Stimulated activated naive CD8-positive, alpha-beta T cell treated with anti-CD3 and anti-CD28 coated beads, Interleukin-15, Interleukin-2, amounts not matched to agents 100 ng/mL and 50 ng/mL, for 24 hours (primary cell): ENCODE measurements around the gene TRIM3.
A peak's percentile ranks its signal among the peaks of the same experiment; 100 is the strongest.

ENCODE experiments used
- H3K27ac Mint-ChIP-seq: one replicate; pipeline ENCODE4 v1.8.0; 2021; ENCODE audit warnings: mild to moderate bottlenecking, mixed read lengths
- H3K27me3 Mint-ChIP-seq: one replicate; pipeline ENCODE4 v1.8.0; 2021; ENCODE audit warnings: mixed read lengths
- H3K36me3 Mint-ChIP-seq: one replicate; pipeline ENCODE4 v1.8.0; 2021; ENCODE audit warnings: low read depth, mixed read lengths
- H3K4me1 Mint-ChIP-seq: one replicate; pipeline ENCODE4 v1.8.0; 2021; ENCODE audit warnings: low read depth, mixed read lengths
- H3K4me3 Mint-ChIP-seq: one replicate; pipeline ENCODE4 v1.8.0; 2021; ENCODE audit warnings: mild to moderate bottlenecking, mixed read lengths
- H3K9me3 Mint-ChIP-seq: one replicate; pipeline ENCODE4 v1.8.0; 2021; ENCODE audit warnings: mixed read lengths

Gene TRIM3

GRCh38 chr11:6486256-6486655 lies 12.5 kb upstream of the TRIM3 start:
- H3K4me3 Mint-ChIP-seq = no peak overlapping the region
- peaks cover 32% of the 10 kb centered on the region for H3K36me3 Mint-ChIP-seq
- no peaks in the 10 kb centered on the region for H3K27me3 Mint-ChIP-seq
- peaks cover 27% of the 10 kb centered on the region for H3K4me1 Mint-ChIP-seq
- no peaks in the 10 kb centered on the region for H3K9me3 Mint-ChIP-seq
- H3K27ac Mint-ChIP-seq = no peak overlapping the region

- Mint-ChIP-seq H3K9me3 (no peaks in the 10 kb centered on the region), H3K27ac (no peak overlapping the region), H3K4me3 (no peak overlapping the region), H3K4me1 (peaks cover 32% of the 10 kb centered on the region), H3K27me3 (no peaks in the 10 kb centered on the region), H3K36me3 (peaks cover 32% of the 10 kb centered on the region)
These were observed 11.9 kb upstream of the TRIM3 start for GRCh38 chr11:6485661-6486060.

- Mint-ChIP-seq H3K4me3 (peak overlapping the region; percentile 95), H3K9me3 (no peaks in the 10 kb centered on the region), H3K36me3 (peaks cover 24% of the 10 kb centered on the region), H3K4me1 (peaks cover 47% of the 10 kb centered on the region), H3K27ac (peak overlapping the region; percentile 96), H3K27me3 (no peaks in the 10 kb centered on the region)
These were observed 9.3 kb upstream of the TRIM3 start for GRCh38 chr11:6483015-6483414.

- peak overlapping the region; percentile 96 for H3K27ac Mint-ChIP-seq
- peak overlapping the region; percentile 95 for H3K4me3 Mint-ChIP-seq
- no peaks in the 10 kb centered on the region for H3K9me3 Mint-ChIP-seq
- peaks cover 28% of the 10 kb centered on the region for H3K36me3 Mint-ChIP-seq
- H3K4me1 Mint-ChIP-seq = peaks cover 41% of the 10 kb centered on the region
- H3K27me3 Mint-ChIP-seq = no peaks in the 10 kb centered on the region
These were observed 8.7 kb upstream of the TRIM3 start for GRCh38 chr11:6482441-6482840.

GRCh38 chr11:6481924-6482275 lies 8.2 kb upstream of the TRIM3 start:
- Mint-ChIP-seq H3K9me3 (no peaks in the 10 kb centered on the region), H3K4me3 (peak overlapping the region; percentile 95), H3K27me3 (no peaks in the 10 kb centered on the region), H3K36me3 (peaks cover 33% of the 10 kb centered on the region), H3K4me1 (peaks cover 41% of the 10 kb centered on the region), H3K27ac (peak overlapping the region; percentile 96)

GRCh38 chr11:6481012-6481923 lies 7.5 kb upstream of the TRIM3 start, which contains the start of the genes ARFIP2 and TIMM10B:
Gene ARFIP2, minus strand, starts transcription at chr11:6481331. Its CDS starts 910 bp downstream, at chr11:6480421.
Gene TIMM10B, plus strand, starts transcription at chr11:6481501. Its CDS starts 16 bp downstream, at chr11:6481517.
- peaks cover 38% of the 10 kb centered on the region for H3K36me3 Mint-ChIP-seq

GRCh38 chr11:6480299-6480914 lies 6.7 kb upstream of the TRIM3 start:
- H3K27me3 Mint-ChIP-seq = no peaks in the 10 kb centered on the region
- H3K27ac Mint-ChIP-seq = peak overlapping the region; percentile 96
- H3K9me3 Mint-ChIP-seq = no peaks in the 10 kb centered on the region
- peak overlapping the region; percentile 95 for H3K4me3 Mint-ChIP-seq
- peaks cover 38% of the 10 kb centered on the region for H3K36me3 Mint-ChIP-seq
- H3K4me1 Mint-ChIP-seq = peaks cover 41% of the 10 kb centered on the region

More at GRCh38 chr11:6481012-6481923, 7.5 kb upstream of the TRIM3 start, which contains the start of the genes ARFIP2 and TIMM10B:
- Mint-ChIP-seq H3K9me3 (no peaks in the 10 kb centered on the region), H3K4me1 (peaks cover 41% of the 10 kb centered on the region), H3K27ac (peak within 1 kb of the TSS; percentile 96), H3K27me3 (no peaks in the 10 kb centered on the region), H3K4me3 (peak within 1 kb of the TSS; percentile 95)

GRCh38 chr11:6476571-6476970 lies 2.8 kb upstream of the TRIM3 start:
- H3K36me3 Mint-ChIP-seq = peaks cover 23% of the 10 kb centered on the region
- H3K4me1 Mint-ChIP-seq = peaks cover 36% of the 10 kb centered on the region
- no peaks in the 10 kb centered on the region for H3K27me3 Mint-ChIP-seq
- H3K4me3 Mint-ChIP-seq = no peak overlapping the region
- no peak overlapping the region for H3K27ac Mint-ChIP-seq
- H3K9me3 Mint-ChIP-seq = no peaks in the 10 kb centered on the region

- H3K36me3 Mint-ChIP-seq = peaks cover 23% of the 10 kb centered on the region
- H3K4me1 Mint-ChIP-seq = peaks cover 34% of the 10 kb centered on the region
- H3K27ac Mint-ChIP-seq = no peak overlapping the region
- H3K4me3 Mint-ChIP-seq = no peak overlapping the region
- no peaks in the 10 kb centered on the region for H3K27me3 Mint-ChIP-seq
- H3K9me3 Mint-ChIP-seq = no peaks in the 10 kb centered on the region
These were observed 2.2 kb upstream of the TRIM3 start for GRCh38 chr11:6475936-6476335.

- Mint-ChIP-seq H3K4me1 (peaks cover 25% of the 10 kb centered on the region), H3K36me3 (peaks cover 23% of the 10 kb centered on the region), H3K27ac (no peak overlapping the region), H3K27me3 (no peaks in the 10 kb centered on the region), H3K9me3 (no peaks in the 10 kb centered on the region), H3K4me3 (peak overlapping the region; percentile 61)
These were observed 1.2 kb upstream of the TRIM3 start for GRCh38 chr11:6474806-6475500.

- no peaks in the 10 kb centered on the region for H3K27me3 Mint-ChIP-seq
- H3K4me1 Mint-ChIP-seq = peaks cover 19% of the 10 kb centered on the region
- H3K9me3 Mint-ChIP-seq = no peaks in the 10 kb centered on the region
- peak overlapping the region; percentile 61 for H3K4me3 Mint-ChIP-seq
- no peak overlapping the region for H3K27ac Mint-ChIP-seq
- peaks cover 23% of the 10 kb centered on the region for H3K36me3 Mint-ChIP-seq
These were observed 662 bp upstream of the TRIM3 start for GRCh38 chr11:6474413-6474792.

GRCh38 chr11:6472934-6473333 lies 807 bp downstream of the TRIM3 start:
- H3K27me3 Mint-ChIP-seq = no peaks in the 10 kb centered on the region
- H3K36me3 Mint-ChIP-seq = peaks cover 13% of the 10 kb centered on the region
- peaks cover 12% of the 10 kb centered on the region for H3K4me1 Mint-ChIP-seq
- peak overlapping the region; percentile 81 for H3K4me3 Mint-ChIP-seq
- H3K27ac Mint-ChIP-seq = no peak overlapping the region
- no peaks in the 10 kb centered on the region for H3K9me3 Mint-ChIP-seq

- Mint-ChIP-seq H3K4me1 (peaks cover 12% of the 10 kb centered on the region), H3K9me3 (no peaks in the 10 kb centered on the region), H3K27me3 (no peaks in the 10 kb centered on the region), H3K4me3 (no peak overlapping the region), H3K27ac (no peak overlapping the region), H3K36me3 (peaks cover 4% of the 10 kb centered on the region)
These were observed 4.1 kb downstream of the TRIM3 start for GRCh38 chr11:6469599-6469998.

- Mint-ChIP-seq H3K9me3 (no peaks in the 10 kb centered on the region), H3K4me1 (peaks cover 12% of the 10 kb centered on the region)
These were observed 4.8 kb downstream of the TRIM3 start for GRCh38 chr11:6468712-6469495.

More at GRCh38 chr11:6468712-6469495, 4.8 kb downstream of the TRIM3 start:
- Mint-ChIP-seq H3K27ac (no peak overlapping the region), H3K27me3 (no peaks in the 10 kb centered on the region), H3K36me3 (peaks cover 4% of the 10 kb centered on the region), H3K4me3 (no peak overlapping the region)
